Gastroesophageal sphincter (tissue), 4 donors: ENCODE data around the gene FAM114A1. TPM values are rescaled to one million over a fixed set of nuclear protein-coding genes. Genes with fewer than 3 reads are reported as not detected.
"Not testable (repeated sequence)": the region's sequence is repeated elsewhere in the genome, so short reads cannot be mapped to it uniquely, and the experiment has no call there.

Experiments
- ATAC-seq: fragments of 150-250 bp; one replicate; pipeline ENCODE4 v1.9.1; 2016; ENCODE audit warnings: mild to moderate bottlenecking, moderate library complexity
- H3K27ac ChIP-seq, 4 donors: fragments of 200-600 bp; sonication (generic) in 3 of 4; 1 replicate in 3 of 4; 2 replicates in 1 of 4; pipeline ENCODE4 v1.5.1; 2016 to 2019
- H3K27me3 ChIP-seq: fragments of 200-600 bp; sonication (generic); one replicate; pipeline ENCODE4 v1.5.1; 2019
- H3K36me3 ChIP-seq, 2 donors: fragments of 200-600 bp; sonication (generic); one replicate each; pipeline ENCODE4 v1.5.1; 2019; ENCODE audit warnings: control low read depth in 1 of 2
- H3K4me1 ChIP-seq, 3 donors: fragments of 200-600 bp; sonication (generic); 1 replicate in 2 of 3; 2 replicates in 1 of 3; pipeline ENCODE4 v1.5.1; 2016 to 2019; ENCODE audit warnings: control low read depth in 2 of 3
- H3K4me3 ChIP-seq, 2 donors: fragments of 200-600 bp; sonication (generic); one replicate each; pipeline ENCODE4 v1.5.1; 2019; ENCODE audit warnings: mild to moderate bottlenecking in 1 of 2, moderate library complexity in 1 of 2
- H3K9me3 ChIP-seq, 3 donors: fragments of 200-600 bp; sonication (generic); one replicate each; pipeline ENCODE4 v1.5.1; 2017 to 2019; ENCODE audit warnings: control low read depth in 2 of 3
- EP300 ChIP-seq: sonication (generic); formaldehyde crosslinking; IDR thresholded peaks from one replicate; pipeline ENCODE4 v1.6.1; 2017; ENCODE audit warnings: antibody characterized with exemption, mild to moderate bottlenecking
- POLR2A ChIP-seq, 2 donors: fragments of 450-650 bp; IDR thresholded peaks; one replicate each; pipeline ENCODE4 v1.6.1; 2017; ENCODE audit warnings: antibody characterized with exemption in 2 of 2, mild to moderate bottlenecking in 2 of 2, moderate library complexity in 1 of 2
- POLR2AphosphoS5 ChIP-seq: sonication (generic); formaldehyde crosslinking; IDR thresholded peaks from one replicate; pipeline ENCODE4 v1.6.1; 2017; ENCODE audit warnings: antibody characterized with exemption
- WGBS, 2 donors: methylation state at CpG; one replicate each; pipeline ENCODE4 v1.1.5; 2018; ENCODE audit warnings: low coverage in 1 of 2; 5-methylcytosine and 5-hydroxymethylcytosine counted together
- total RNA-seq, 4 donors: library from RNA; depleted of rRNA; stranded (reverse); fragments of >200 nt; gene quantifications; one replicate each; pipeline ENCODE4 v1.1.0, GENCODE V29; 2016
- TF ChIP-seq, protein P1 (sequence below), 4 experiments: fragments of 200-600 bp in 2 of 4; fragments of 450-650 bp in 2 of 4; sonication (generic) in 1 of 4; IDR thresholded peaks; one replicate each; pipeline ENCODE4 v1.5.1; 2017 to 2019; ENCODE audit warnings: antibody characterized with exemption in 4 of 4, mild to moderate bottlenecking in 2 of 4, moderate library complexity in 2 of 4

The FAM114A1 gene
- total RNA-seq, 4 donors from 2014 or later: 90.0 to 155 (median 98.4) TPM

DNA sequence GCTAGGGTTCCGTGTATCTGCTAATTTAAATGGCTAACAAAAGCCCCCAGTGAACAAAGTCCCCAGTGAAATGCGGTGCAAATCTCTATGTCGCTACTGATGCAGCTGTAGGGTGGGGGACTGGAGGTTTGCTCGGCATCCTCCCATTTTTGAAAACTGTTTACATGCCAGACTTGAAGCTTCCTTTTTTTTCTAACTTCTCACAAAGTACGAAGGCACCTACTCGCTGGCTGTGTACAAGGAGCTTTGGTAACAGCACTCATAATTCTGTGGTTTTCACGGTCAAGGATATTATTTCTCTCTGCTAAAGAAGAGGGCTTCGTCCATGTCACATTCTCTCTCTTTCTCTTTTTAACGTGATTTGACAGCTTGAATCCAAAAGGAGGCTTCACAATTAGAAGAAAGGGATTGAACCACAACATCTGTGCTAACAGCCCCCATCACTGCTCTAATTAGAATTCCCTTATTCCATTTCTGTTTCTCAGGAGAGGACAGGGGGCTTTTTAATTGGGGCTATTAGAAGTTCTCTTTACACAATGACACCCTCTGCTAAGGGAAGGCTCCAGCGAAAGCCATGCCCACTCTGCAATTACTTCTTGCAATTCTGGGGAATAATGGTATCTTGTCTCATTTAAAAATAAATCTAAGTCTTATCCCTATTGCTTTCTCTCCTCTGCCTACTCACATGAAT is 117.9 kb downstream of the FAM114A1 start:
- H3K4me3 ChIP-seq: no peak overlapping the region
- H3K27me3 ChIP-seq: no peaks in the 10 kb centered on the region
- H3K9me3 ChIP-seq: no peaks in the 10 kb centered on the region
- 78 to 89% methylated on average over 5 to 9 of the region's 10 CpGs for WGBS, 2 donors
- no peak for ATAC-seq
- TF ChIP-seq, protein P1, sequence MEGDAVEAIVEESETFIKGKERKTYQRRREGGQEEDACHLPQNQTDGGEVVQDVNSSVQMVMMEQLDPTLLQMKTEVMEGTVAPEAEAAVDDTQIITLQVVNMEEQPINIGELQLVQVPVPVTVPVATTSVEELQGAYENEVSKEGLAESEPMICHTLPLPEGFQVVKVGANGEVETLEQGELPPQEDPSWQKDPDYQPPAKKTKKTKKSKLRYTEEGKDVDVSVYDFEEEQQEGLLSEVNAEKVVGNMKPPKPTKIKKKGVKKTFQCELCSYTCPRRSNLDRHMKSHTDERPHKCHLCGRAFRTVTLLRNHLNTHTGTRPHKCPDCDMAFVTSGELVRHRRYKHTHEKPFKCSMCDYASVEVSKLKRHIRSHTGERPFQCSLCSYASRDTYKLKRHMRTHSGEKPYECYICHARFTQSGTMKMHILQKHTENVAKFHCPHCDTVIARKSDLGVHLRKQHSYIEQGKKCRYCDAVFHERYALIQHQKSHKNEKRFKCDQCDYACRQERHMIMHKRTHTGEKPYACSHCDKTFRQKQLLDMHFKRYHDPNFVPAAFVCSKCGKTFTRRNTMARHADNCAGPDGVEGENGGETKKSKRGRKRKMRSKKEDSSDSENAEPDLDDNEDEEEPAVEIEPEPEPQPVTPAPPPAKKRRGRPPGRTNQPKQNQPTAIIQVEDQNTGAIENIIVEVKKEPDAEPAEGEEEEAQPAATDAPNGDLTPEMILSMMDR (IDR thresholded peaks at IDR 0.05): no peak
- TF ChIP-seq POLR2AphosphoS5 (no peak), EP300 (no peak), POLR2A (IDR thresholded peaks at IDR 0.05) (no peak)
- no peaks in the 10 kb centered on the region for H3K36me3 ChIP-seq
- H3K27ac ChIP-seq: no peak overlapping the region
- H3K4me1 ChIP-seq: no peaks in the 10 kb centered on the region

DNA sequence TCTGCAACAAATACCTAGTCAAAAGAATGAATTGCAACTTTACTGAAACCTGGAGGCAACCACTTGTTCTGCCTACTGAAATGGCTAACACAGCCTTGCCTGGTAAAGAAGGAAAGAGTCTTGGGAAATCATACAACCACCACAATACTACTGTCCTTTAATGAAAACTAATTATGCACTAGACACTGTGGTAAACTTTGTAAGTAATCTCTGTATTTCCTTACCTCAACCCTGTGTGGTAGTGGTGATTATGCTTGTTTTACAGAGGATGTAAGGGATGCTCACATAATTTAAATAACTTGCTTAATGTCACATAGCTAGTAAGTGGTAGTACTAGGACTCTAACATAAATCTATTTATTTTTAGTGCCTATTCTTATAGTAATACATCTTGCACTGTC is 119.9 kb downstream of the FAM114A1 start:
- Histone ChIP-seq H3K27ac (no peak overlapping the region), H3K36me3 (no peaks in the 10 kb centered on the region), H3K27me3 (no peaks in the 10 kb centered on the region), H3K4me3 (no peak overlapping the region), H3K4me1 (no peaks in the 10 kb centered on the region), H3K9me3 (no peaks in the 10 kb centered on the region)
- no peak for ATAC-seq
- TF ChIP-seq EP300 (no peak), POLR2AphosphoS5 (no peak), POLR2A (IDR thresholded peaks at IDR 0.05) (no peak)
- TF ChIP-seq, protein P1 (IDR thresholded peaks at IDR 0.05): no peak

DNA sequence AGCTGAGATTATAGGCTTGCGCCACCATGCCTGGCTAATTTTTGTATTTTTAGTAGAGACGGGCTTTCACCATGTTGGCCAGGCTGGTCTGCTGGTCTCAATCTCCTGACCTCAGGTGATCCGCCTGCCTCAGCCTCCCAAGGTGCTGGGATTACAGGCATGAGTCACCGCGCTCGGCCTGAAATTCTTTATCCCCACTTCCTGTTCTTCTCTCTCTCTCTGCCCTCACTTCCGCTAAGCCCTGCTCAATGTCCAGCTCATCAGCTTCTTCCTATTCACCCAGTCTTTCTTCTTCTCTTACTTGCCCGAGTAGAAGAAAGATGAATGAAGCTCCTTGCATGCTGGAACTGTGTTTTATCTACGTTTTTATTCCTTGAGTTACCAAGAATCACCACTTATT is 120.7 kb downstream of the FAM114A1 start:
- not testable (repeated sequence) for H3K4me1 ChIP-seq, H3K9me3 ChIP-seq, H3K36me3 ChIP-seq, H3K4me3 ChIP-seq, H3K27ac ChIP-seq, H3K27me3 ChIP-seq, ATAC-seq
- WGBS, 2 donors: 80 to 96% methylated on average over 1 to 9 of the region's 9 CpGs

DNA sequence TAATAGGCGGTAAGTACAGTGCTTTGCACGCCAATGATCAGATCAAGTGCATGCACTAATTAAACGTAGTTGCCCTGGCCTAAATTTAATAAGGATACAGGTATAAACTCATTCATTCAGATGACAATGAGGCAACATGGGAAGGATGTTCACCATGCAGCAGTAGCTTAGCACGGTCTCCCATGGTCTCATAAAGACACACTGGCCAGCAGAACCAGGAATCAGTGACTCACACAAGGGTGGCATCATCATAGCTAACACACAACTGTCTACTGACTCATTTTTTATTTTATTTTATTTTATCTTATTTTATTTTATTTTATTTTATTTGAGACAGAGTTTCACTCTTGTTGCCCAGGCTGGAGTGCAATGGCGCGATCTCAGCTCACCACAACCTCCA is 121.9 kb downstream of the FAM114A1 start:
- no peaks in the 10 kb centered on the region for H3K9me3 ChIP-seq
- no peak overlapping the region for H3K27ac ChIP-seq
- no peaks in the 10 kb centered on the region for H3K27me3 ChIP-seq
- no peaks in the 10 kb centered on the region for H3K36me3 ChIP-seq
- no peaks in the 10 kb centered on the region for H3K4me1 ChIP-seq
- 78 to 91% methylated on average over 4 to 6 of the region's 6 CpGs for WGBS, 2 donors
- ATAC-seq: no peak
- TF ChIP-seq POLR2AphosphoS5 (no peak), EP300 (no peak), POLR2A (IDR thresholded peaks at IDR 0.05) (no peak)
- TF ChIP-seq, protein P1 (IDR thresholded peaks at IDR 0.05): no peak
- H3K4me3 ChIP-seq: no peak overlapping the region

DNA sequence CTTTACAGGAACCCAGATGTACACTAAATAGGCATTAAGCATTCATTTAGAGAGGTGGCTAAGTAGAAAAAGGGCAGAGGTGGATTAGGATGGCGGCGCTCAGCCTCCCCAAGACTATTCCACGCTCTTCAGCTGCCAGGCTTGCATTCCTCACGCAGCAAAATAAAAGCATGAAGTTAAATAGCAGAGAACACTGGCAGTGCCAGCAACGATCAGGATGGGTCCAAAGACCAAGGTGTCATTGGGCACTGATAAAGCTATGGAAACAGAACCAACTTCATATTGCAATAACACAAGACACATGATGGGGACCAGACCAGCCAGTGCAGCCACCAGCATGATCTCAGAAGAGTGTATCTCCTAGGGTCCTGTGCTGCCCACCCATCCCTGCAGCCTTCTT is 122.6 kb downstream of the FAM114A1 start:
- Histone ChIP-seq H3K4me1 (no peaks in the 10 kb centered on the region), H3K27ac (no peak overlapping the region), H3K27me3 (no peaks in the 10 kb centered on the region), H3K4me3 (no peak overlapping the region), H3K9me3 (no peaks in the 10 kb centered on the region), H3K36me3 (no peaks in the 10 kb centered on the region)
- TF ChIP-seq POLR2A (IDR thresholded peaks at IDR 0.05): no peak
- no peak for TF ChIP-seq POLR2AphosphoS5
- TF ChIP-seq, protein P1 (IDR thresholded peaks at IDR 0.05): no peak
- no peak for TF ChIP-seq EP300
- ATAC-seq: no peak
- 82 to 100% methylated on average over 2 of the region's 5 CpGs for WGBS, 2 donors
